Measurements from ENCODE around the gene HIVEP3.

Gene HIVEP3

DNA sequence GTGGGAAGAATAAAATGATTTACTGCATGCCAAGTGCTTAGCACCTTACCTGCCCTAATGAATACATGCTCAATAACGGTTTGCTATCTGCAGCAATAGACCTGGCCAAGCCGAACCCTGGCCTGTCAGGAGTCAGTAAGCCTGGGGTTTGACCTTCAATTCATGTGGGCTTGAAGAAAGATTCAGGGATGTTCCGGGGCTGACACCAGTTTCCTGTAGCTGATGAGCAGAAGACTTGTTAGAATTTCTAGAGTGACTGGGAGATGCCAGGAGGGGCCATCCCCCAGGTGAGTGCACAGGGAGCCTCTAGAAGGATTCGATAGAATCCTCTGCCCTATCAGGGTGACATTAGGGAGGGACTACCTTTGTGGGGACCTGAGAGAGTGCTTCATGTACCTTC, 210.9 kb downstream of the HIVEP3 start:
- Histone ChIP-seq H3K4me3 (ENCODE audit: low read depth, low read length) (no peak overlapping the region), H3K4me1 (ENCODE audit: control insufficient read depth, insufficient read depth, low read length) (no peaks in the 10 kb centered on the region), H3K9me3 (ENCODE audit: control insufficient read depth, insufficient read depth, low read depth, low read length) (no peaks in the 10 kb centered on the region), H3K27ac (ENCODE audit: extremely low read depth, low read depth, low read length) (no peak overlapping the region), H3K36me3 (ENCODE audit: control insufficient read depth in 2 of 2, insufficient read depth in 1 of 2, low read length in 2 of 2) (no peaks in the 10 kb centered on the region)
- no peak for TF ChIP-seq ZNF19 (tag by site-specific recombination; IDR thresholded peaks at IDR 0.05; ENCODE audit: low read depth)
- TF ChIP-seq, protein P1, sequence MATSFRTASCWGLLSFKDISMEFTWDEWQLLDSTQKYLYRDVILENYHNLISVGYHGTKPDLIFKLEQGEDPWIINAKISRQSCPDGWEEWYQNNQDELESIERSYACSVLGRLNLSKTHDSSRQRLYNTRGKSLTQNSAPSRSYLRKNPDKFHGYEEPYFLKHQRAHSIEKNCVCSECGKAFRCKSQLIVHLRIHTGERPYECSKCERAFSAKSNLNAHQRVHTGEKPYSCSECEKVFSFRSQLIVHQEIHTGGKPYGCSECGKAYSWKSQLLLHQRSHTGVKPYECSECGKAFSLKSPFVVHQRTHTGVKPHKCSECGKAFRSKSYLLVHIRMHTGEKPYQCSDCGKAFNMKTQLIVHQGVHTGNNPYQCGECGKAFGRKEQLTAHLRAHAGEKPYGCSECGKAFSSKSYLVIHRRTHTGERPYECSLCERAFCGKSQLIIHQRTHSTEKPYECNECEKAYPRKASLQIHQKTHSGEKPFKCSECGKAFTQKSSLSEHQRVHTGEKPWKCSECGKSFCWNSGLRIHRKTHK (tag by site-specific recombination; IDR thresholded peaks at IDR 0.05), result peak; percentile 59
- TF ChIP-seq, protein P2, sequence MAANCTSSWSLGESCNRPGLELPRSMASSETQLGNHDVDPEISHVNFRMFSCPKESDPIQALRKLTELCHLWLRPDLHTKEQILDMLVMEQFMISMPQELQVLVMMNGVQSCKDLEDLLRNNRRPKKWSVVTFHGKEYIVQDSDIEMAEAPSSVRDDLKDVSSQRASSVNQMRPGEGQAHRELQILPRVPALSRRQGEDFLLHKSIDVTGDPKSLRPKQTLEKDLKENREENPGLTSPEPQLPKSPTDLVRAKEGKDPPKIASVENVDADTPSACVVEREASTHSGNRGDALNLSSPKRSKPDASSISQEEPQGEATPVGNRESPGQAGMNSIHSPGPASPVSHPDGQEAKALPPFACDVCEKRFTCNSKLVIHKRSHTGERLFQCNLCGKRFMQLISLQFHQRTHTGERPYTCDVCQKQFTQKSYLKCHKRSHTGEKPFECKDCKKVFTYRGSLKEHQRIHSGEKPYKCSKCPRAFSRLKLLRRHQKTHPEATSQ (tag by site-specific recombination; IDR thresholded peaks at IDR 0.05), result no peak
- CTCF ChIA-PET, result no interaction called here
- POLR2A ChIA-PET, result no interaction called here

DNA sequence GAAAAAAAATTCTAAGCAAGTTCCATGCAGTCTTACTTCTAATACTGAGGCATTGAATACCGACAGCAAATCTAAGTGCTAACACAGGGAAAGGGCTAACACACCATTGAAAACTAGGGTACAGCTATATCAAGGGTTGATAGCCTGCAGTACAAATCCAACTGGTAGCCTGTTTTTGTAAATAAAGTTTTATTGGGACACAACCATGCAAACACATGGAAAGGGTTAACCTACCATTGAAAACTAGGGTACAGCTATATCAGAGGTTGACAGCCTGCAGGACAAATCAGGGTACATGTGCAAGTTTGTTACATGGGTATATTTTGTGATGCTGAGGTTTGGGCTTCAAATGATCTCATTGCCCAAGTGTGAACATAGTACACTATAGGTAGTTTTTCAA, 212.9 kb downstream of the HIVEP3 start:
- CTCF ChIA-PET, result no interaction called here

DNA sequence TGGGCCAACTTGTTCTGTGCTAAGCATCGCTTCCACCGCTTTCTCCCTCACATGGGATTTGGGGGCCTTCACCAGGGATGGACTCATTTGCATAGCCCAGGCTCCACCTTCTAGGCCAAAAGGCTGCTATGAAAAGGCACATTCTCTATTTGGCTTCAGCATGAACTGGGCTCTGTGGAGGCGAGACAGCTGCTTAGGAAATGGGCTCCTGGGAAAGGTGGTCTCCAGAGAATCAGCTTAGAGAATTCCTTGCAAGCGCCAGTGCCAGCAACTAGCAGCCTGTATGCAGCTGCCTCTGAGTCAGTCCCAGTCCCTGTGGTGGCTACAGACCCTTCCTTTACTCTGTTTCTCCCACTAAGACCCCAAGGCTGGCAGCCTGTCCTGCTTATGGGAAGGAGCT, 214.5 kb downstream of the HIVEP3 start:
- Histone ChIP-seq H3K4me1 (ENCODE audit: control insufficient read depth, insufficient read depth, low read length) (no peaks in the 10 kb centered on the region), H3K9me3 (ENCODE audit: control insufficient read depth, insufficient read depth, low read depth, low read length) (no peaks in the 10 kb centered on the region), H3K4me3 (ENCODE audit: low read depth, low read length) (no peak overlapping the region), H3K36me3 (ENCODE audit: control insufficient read depth in 2 of 2, insufficient read depth in 1 of 2, low read length in 2 of 2) (no peaks in the 10 kb centered on the region), H3K27ac (ENCODE audit: extremely low read depth, low read depth, low read length) (no peak overlapping the region)
- ChIA-PET CTCF (interaction anchor here (0.6 kb wide), 1 partner anchor 185 kb away, joined by 4 read pairs; no protein-coding TSS in a partner anchor), POLR2A (no interaction called here)
- TF ChIP-seq TRIM28 (IDR thresholded peaks at IDR 0.05; ENCODE audit: borderline replicate concordance, low read length), result no peak
- TF ChIP-seq WT1 (tag by site-specific recombination; IDR thresholded peaks at IDR 0.05), result no peak
- no peak for TF ChIP-seq ZNF501 (tag by site-specific recombination; IDR thresholded peaks at IDR 0.05)
- TF ChIP-seq ZBTB20 (tag by site-specific recombination; IDR thresholded peaks at IDR 0.05), result no peak
- TF ChIP-seq ZNF544 (tag by site-specific recombination; IDR thresholded peaks at IDR 0.05), result no peak
- no peak for TF ChIP-seq ZNF292 (tag by site-specific recombination; IDR thresholded peaks at IDR 0.05; ENCODE audit: borderline replicate concordance, low read depth)
- TF ChIP-seq ZNF202 (tag by site-specific recombination; IDR thresholded peaks at IDR 0.05; ENCODE audit: borderline replicate concordance), result no peak
- TF ChIP-seq, protein P3, sequence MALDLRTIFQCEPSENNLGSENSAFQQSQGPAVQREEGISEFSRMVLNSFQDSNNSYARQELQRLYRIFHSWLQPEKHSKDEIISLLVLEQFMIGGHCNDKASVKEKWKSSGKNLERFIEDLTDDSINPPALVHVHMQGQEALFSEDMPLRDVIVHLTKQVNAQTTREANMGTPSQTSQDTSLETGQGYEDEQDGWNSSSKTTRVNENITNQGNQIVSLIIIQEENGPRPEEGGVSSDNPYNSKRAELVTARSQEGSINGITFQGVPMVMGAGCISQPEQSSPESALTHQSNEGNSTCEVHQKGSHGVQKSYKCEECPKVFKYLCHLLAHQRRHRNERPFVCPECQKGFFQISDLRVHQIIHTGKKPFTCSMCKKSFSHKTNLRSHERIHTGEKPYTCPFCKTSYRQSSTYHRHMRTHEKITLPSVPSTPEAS (tag by site-specific recombination; IDR thresholded peaks at IDR 0.05), result no peak
- no peak for TF ChIP-seq ZNF843 (tag by site-specific recombination; IDR thresholded peaks at IDR 0.05)
- no peak for TF ChIP-seq SCRT2 (tag by site-specific recombination; IDR thresholded peaks at IDR 0.05)
- no peak for TF ChIP-seq ZNF670 (tag by site-specific recombination; IDR thresholded peaks at IDR 0.05; ENCODE audit: low read depth)
- no peak for TF ChIP-seq ZXDB (tag by site-specific recombination; IDR thresholded peaks at IDR 0.05)
- no peak for TF ChIP-seq REPIN1 (tag by site-specific recombination; IDR thresholded peaks at IDR 0.05; ENCODE audit: low read depth)

More for the DNA sequence above, 212.9 kb downstream of the HIVEP3 start:
- no peaks in the 10 kb centered on the region for H3K9me3 ChIP-seq (ENCODE audit: control insufficient read depth, insufficient read depth, low read depth, low read length)
- POLR2A ChIA-PET, result no interaction called here
- TF ChIP-seq, protein P4, sequence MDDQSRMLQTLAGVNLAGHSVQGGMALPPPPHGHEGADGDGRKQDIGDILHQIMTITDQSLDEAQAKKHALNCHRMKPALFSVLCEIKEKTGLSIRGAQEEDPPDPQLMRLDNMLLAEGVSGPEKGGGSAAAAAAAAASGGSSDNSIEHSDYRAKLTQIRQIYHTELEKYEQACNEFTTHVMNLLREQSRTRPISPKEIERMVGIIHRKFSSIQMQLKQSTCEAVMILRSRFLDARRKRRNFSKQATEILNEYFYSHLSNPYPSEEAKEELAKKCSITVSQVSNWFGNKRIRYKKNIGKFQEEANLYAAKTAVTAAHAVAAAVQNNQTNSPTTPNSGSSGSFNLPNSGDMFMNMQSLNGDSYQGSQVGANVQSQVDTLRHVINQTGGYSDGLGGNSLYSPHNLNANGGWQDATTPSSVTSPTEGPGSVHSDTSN (CRISPR knock-in tag; IDR thresholded peaks at IDR 0.05), result no peak
- no peak for TF ChIP-seq BCL11A (tag by site-specific recombination; IDR thresholded peaks at IDR 0.05; ENCODE audit: low read depth)
- H3K4me3 ChIP-seq (ENCODE audit: low read depth, low read length), result no peak overlapping the region
- H3K27ac ChIP-seq (ENCODE audit: extremely low read depth, low read depth, low read length), result no peak overlapping the region
- H3K36me3 ChIP-seq (ENCODE audit: control insufficient read depth in 2 of 2, insufficient read depth in 1 of 2, low read length in 2 of 2), result no peaks in the 10 kb centered on the region
- H3K4me1 ChIP-seq (ENCODE audit: control insufficient read depth, insufficient read depth, low read length), result no peaks in the 10 kb centered on the region

Measured in HEK293 (cell line).